NCI-H446 (cell line): Measurements from ENCODE around the gene KHDRBS2.
A peak's percentile ranks its signal among the peaks of the same experiment; 100 is the strongest.

Source experiments
- DNase-seq, 2 experiments: peaks; one replicate each; lab custom pipeline; 2025; lab: John Stamatoyannopoulos, UW

The KHDRBS2 gene

DNA sequence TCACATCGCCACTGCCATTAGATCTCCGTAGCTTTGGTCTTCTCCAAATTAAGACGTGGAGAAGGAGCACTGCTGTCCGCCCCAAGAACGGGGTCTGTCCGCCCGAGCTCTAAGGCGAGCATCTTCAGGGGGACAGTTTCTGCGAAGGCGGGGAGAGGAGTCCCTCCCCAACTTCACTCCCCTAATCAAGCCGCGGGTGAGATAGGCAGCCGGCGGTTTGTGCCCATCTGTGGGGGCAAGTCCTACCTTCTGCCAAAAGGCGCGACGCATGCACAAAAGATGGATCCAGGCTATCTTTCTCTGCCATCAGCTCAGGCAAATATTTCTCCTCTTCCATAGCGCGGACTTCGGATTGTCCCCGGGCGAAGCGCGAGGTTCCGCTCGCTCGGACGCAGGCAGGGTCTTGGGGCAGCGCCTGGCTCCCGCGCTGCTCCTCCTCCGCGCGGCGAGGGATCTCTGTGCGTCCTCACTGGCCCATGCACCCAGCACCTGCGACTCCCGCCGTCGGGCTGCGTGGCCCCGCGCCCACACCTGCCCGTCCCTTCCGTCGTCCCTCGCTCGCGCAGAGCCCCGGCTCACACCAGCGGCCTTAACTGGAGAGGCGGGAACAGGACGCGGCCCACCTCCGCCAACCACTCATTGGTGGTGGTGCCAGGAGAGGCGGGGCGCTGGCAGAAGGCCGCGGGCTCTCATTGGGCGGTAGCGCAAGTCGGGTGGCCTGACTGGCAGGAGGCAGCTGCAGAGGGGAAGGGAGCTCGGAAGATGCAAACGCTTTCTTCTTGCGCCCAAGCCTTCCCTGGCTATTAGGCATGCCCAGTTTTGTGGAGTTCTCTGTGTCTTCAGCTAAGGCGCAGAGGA is at the start of gene KHDRBS2:
KHDRBS2 (minus strand) TSS at position 614 of the 858 bp plus-strand sequence.
- peak; percentile 22 to 67 for DNase-seq

DNA sequence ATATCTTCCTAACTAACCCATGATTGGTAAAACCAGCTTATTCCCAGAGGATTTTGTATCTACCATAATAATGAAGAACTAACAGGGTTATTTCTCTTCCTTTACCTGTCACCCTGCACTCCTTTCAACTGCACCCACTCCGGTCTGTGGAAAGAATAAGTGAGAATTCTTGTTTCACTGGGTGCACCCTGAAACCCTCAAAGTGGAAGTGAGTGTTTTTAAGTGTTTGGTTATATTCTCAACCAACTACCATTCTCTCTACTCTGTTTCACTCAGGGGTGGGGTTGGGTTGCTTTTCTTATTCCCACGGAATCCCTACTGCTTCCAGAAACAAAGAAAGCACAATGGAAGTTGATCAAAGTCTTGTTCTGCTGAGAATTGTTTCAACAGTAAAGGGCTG is 42.6 kb upstream of the KHDRBS2 start:
- no peak for DNase-seq

DNA sequence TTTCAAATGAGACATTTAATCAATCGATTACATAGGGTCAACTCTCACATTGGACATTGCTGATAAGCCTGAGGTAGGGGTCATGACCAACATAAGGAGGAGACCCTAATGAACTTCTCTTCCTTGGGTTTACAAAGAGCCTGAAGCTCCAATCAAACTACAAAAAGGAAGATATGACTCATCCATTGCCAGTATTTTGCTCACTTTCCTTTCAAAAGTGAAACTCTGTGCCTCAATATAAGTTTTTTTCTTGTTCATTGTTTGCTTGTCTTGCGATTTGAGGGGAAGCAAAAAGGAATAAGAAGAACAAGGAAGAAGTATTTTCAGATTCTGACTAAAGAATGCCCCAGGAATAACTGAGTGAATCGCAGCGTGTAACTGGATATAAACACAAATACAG is 38.8 kb upstream of the KHDRBS2 start:
- DNase-seq: no peak

DNA sequence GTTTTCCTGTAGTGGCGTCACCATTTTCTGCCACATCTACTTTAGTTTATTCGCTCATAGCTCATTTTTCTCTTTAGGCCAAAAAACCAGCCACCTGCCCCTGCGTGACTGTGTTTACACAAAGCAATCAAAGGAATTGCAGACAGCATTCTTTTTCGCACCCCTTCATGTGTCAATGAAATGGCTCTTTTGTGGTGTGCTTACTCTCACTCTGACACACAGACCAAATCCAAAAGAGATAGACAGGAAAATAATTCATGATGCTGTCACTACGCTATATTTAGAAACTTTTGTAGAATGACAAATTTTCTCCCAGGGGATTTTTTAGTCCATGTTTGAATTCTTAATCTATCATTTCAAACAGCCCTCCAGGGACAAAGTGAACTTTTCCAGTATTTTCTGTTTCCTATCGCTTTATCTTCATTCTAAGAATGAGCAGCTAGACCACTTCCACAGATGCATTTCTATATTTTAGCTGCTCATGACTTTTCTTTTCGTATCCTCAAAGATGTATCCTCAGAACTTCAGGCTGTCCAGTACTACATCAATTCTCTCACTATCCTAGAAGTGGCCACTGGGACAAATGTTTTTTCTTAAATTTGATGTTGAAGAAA is 37.9 kb upstream of the KHDRBS2 start:
- DNase-seq: no peak

DNA sequence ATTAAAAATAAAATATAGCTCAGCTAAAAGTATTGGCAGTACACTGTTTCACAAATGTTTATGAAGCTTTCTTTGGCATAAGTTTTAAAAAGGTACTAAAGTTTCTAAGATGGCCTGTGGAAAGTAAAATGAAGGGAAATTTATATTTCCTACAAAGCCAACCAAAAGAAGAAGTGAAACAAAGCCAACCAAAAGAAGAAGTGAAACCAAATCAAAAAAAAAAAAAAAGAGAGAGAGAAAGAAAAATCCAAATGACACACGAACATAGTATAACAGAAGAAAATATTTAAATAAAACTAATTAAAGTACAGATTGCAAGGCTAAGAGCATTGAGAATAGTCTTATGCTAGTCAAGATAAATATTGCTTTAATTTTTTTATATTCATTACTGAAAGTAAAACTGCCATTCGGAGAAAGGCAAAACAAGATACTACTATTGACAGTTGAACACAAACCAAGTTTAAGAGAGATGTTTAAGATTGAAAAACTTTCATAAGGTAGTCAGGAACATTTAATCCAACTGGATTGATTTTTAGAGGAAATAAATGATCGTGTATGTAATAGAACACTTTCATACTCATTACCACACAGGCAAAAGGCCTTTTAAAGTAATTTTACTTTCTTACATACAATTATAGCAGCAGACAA is 12.8 kb upstream of the KHDRBS2 start:
- no peak for DNase-seq

DNA sequence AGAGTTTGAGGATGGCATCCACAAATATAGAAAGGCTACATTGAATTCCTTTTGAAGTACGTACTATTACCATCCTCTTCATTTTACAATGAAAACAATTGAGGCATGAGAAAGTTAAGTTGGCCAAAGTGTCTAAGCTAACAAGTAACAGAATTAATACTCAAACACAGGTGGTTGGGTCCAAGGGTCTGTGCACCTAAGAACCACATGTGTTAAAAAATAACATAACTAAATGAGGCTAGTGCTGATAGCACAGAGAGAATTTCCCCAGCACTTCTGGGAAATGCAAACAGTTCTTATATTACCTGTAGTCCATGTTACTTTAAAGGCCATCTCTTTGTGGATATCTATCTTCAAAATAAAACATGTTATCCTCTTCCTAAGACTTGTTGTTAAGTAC is 10.5 kb upstream of the KHDRBS2 start:
- DNase-seq: no peak

DNA sequence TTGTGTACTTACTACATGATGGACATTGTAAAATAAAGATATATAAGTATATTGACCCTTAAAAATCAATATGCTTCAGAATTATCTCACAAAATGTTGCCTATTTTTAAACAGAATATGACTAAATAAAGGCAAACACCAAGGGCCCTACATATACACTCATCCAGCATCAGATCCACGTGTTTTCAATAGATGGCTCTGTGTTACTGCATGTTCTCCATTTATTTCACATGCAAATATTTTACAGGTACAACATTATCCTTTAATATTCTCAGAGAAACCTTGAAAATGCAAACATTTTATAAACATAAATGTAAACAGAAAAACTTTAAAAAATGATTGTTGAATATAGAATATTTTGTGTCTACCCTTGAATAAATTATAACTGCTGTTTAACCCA is 2.9 kb upstream of the KHDRBS2 start:
- no peak for DNase-seq

DNA sequence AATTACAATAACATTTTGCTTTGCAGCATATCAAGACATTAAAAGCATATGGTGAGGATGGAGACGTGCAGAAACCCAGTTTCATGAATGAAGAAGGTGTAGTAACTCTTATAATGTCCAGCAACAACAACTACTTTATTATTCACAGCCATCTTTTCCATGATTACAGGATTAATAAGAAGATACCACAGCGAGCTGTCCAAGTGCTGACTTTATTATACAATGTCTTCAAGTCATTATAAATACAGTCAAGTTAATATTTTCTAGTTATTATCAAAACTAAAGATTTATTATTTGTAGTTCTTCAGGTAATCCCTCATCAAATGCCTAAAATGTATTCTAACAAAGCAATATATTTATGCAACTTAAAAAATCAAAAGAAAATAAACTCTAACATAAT is 2.5 kb upstream of the KHDRBS2 start:
- DNase-seq: no peak

DNA sequence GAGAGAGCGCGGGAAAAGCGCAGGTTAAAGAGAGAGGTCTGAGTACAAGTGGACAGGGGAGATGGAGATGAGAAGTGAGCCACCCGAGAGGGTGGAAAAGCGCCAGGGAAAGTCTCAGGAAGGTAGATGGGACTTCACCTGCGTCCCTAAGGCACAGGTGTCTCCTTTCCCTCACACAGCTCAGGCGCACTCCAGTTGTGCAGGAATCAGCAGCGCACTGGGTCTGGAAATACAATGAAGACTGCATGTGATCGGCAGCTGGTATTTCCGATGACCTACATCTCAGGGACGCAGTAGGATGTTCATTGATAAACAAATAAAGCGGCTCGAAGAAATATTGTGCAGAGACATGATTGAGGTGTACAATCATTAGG is 432 bp upstream of the KHDRBS2 start:
- DNase-seq: no peak

DNA sequence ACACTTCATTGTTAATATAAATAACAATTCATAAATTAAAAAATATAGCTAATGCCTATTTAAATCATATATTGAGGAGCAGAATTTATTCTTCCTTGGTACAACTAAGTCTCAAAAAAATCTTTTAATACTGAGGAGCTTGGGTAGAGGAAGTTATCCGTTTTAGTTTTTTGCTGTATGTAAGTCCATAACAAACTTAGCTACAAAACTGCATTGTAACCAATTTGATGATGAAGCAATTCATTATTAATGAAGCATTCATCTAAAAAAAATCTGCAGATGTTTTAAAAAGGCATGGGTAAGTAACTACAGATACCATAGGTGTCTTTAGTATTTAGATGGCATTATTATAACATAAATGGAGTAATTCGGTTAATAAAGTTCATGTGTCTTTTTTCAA is 1.3 kb downstream of the KHDRBS2 start:
- no peak for DNase-seq

DNA sequence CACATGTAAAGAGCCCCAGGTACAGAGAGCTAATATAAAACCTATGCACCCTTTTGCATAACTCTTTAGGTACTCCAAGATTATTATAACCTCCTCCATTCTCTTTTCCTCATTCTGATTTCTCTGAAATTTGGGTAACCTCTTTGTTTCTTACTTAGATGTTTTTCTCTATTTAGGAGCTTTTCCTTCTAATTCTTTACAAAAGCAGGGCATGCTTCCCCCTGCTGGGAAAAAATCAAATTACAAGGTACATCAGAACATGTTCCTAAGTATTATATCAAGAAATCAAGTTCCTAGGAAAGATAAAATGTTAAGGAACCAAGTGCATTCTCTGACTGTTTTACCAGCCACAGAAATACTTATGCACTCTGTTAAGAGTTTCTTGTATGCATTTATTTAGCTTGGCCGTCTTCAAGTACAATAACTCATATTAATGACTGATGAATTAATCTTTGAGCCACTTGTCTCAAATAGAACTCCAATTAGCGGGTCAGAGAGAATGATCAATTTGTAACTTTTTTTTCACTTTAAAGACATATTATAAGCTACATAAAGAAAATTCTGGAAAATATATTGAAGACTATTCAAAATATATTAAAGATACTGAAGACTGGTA is 2.1 kb downstream of the KHDRBS2 start:
- peak; percentile 27 to 42 for DNase-seq

DNA sequence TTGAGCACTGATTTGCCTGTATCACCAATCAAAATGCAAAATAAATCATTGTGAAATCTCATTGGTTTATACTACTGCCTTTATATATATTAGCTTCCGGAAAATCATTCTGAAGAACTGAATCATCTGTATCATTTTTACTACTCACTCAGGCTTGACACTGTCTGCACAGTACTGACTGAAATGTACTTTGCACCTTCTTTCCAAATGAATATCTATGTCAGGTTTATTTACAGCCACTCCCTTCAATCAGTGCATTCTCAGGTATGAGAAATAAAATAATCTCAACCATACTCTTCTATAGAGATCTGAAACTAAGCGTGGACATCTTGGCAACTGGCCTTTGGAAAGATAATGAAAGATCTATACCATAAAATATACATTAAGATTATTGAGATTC is 2.7 kb downstream of the KHDRBS2 start:
- DNase-seq: no peak

DNA sequence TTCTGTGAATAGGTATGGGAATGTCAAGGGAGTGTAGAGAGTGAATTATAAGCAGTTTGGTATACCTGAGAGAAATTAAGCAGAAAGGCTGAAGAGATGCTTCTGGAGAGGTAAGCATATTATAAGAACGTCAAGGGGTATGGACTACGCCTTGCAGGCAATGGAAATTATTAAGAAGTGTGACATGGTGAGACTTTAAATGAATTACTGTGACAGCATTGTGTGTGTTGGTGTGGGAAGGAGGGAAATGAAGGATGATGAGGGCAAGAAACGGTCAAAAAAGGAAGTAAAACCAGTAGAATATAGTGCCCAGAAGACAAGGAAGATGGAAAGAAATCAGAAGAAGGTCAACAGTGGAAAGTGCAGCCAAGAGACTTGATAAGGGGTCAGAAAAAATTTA is 5.9 kb downstream of the KHDRBS2 start:
- no peak for DNase-seq

DNA sequence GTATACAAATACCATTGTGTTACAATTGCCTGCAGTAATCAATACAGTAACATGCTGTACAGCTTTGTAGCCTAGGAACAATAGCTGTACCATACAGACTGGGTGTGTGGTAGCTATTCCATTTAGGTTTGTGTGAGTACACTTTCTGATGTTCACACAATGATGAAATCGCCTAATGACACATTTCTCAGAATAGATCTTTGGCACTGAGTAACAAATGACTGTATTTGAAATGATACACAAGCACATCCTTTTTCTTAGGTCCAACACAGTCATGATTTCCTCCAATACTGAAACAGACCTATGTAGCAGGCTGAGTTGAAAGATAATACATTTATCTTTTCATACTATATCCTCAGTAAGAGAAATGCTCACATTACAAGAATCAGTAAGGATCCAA is 13.9 kb downstream of the KHDRBS2 start:
- no peak for DNase-seq

DNA sequence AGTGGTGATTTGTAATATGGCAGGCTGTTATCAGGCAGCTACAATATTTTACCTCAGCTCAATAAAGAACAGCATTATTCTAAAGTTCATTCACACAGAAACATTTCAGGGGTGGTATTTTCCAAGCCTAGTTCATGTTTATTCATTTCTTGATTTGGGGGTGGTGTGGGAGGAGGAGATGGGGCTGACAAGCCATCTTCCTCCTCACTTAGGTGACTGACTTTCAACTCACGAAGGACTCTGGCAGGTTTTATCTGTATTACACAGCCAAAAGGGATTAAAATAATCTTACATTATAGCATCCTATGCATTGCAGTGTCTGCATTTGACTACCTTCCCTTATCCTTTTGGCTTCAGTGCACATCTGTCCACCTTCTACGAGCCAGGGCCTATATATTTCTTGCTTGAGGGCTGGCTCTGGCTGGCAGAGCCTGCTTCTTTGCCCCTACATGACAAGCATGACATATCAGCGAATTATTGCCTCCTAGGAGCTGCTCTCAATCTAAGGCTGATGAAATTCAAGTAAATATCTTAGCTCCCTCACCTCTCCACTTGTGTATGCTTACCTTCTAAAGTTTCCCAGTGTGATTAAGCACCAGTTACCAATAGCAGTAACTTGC is 20.0 kb downstream of the KHDRBS2 start:
- DNase-seq: no peak

DNA sequence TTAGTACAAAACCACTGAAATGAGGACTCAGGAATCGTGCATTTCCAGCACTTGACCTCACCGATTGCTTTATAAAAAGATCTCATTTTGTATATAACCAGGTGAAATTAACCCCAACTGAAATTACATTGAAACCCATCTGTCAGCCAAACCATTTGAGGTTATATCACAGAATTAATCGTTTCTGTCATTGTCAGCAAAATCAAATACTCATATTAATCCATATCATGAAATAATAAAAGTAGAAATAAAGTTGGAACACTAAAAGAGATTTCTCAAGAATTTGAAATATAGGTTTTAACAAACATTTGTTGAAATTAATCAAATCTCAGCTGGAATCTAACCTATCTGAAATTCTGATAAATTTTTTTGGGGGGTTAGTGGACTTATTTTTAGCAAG is 23.7 kb downstream of the KHDRBS2 start:
- DNase-seq: no peak

DNA sequence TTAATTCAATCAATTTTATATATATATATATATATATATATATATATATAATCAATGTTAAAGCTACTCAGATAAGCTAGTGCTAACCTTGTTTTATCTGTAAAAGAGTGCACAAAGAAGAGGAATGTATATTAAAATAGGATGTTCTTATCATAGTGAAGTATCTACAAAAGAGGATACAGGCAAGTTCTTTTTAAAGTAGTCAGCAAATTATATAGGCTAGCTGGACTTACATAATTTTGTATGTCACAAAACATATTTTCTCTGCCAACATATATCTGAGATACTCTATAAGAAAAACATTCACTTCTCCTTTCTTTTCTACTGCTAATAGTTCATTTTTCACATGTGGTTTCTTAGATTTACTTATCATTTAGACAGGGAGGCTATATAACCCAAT is 39.9 kb downstream of the KHDRBS2 start:
- no peak for DNase-seq

DNA sequence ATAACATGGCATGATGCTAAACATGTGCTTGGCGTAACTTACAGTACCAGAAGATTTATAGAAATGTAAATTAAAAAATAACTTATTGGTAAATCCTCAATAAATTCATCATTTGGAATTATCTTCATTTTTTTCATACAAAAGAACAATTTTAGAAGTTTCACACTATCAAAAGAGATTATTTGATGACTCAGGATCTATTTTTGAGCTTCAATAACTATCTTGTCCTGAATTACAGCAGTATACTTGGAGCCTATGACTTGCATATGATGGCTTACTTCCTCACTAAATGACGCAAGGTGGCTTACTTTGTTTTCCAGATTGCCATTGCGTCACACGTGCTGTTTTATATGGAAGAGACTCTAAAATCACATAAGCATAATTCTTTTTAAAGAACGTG is 49.2 kb downstream of the KHDRBS2 start:
- DNase-seq: no peak

DNA sequence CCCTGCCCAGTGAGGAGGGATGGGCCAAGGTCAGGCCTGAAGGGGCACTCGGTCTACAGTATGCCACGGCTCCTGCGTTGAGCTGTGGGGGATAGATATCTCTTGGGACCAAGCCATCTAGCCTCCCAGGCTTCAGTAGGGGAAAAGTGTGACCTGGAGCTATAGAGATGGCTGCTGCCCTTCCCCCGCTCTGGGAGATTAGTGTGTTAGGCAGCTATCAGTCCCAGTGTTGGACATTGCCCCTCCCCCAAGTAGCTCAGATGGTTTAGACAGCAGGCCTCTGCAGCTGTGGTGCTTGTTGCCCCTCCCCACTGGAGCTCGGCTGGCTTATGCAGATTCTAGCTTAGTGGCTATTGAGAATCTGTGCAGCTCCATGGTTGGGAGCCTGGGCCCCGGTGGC is 56.8 kb downstream of the KHDRBS2 start:
- DNase-seq: no peak

DNA sequence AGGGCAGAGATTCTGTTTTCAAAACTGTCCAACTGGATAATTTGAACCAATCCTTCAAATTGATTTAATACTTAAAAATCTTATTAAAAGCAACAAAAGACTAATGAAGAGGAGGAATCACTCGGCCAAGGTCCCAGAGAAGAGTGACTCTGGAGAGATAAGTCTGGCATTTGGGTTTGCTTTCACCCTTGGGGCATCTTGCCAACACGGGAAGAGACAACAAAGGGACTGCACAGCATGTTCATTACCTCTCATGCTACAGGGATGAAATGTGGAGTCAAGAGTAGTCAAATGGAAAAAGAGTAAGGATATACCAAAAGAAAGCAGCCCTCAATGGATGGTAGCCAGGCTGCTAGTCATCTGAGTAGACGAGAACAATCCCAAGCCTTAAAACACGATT is 68.2 kb downstream of the KHDRBS2 start:
- DNase-seq: no peak

DNA sequence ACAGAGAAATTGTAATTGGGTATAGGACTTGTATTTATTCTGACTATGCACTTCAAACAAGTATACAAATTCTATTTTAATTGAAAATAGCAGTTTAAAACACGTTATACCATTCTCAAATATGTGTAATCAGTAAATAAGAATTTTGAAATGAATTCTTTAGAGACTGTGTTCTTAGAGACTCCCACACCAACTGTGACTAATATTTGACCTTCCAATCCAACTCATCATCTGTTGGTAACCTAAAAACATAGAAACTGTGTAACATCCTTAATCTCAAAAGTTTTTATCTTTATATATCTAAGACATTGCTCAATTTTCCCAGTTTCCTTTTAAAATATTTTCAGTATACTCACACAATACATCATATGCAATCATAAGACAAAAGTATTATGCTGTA is 83.9 kb downstream of the KHDRBS2 start:
- no peak for DNase-seq

DNA sequence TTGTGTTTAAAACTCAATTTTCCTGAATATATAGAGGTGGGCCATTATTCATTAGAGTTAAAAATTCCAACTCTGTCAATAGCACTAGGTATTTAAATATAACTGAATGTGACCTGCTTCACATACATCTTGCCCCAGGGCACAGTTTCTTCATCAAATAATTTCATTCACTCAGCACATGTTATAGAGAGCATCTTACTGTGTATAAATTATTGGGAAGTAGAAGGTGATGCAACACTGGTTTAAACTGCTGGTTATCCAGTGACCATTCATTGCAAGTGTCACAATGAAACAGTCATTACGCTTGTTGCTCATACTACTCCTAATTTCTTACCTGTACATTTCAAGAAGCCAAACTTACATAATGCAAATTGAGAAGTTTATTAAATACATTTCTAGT is 93.4 kb downstream of the KHDRBS2 start:
- DNase-seq: no peak
